K562 treated with DMSO at 1 percent for 4 hours (cell line): ENCODE results near the gene KLHL36. TPM values are rescaled to one million over a fixed set of nuclear protein-coding genes. Genes with fewer than 3 reads are reported as not detected.

Experiments used
- total RNA-seq: library from RNA; unstranded; fragments of 300-600 nt; gene quantifications from 2 replicates; pipeline ENCODE4 v1.2.3, GENCODE V29; 2022; ENCODE audit not compliant: insufficient read depth

KLHL36 gene
- total RNA-seq = 28.8 and 38.6 TPM in 2 replicates

GRCh38 chr16:84647828-84648594 is at the start of gene KLHL36:
KLHL36 (plus strand) TSS chr16:84648511; CDS start chr16:84650868, 2,357 bp downstream.

GRCh38 chr16:84617791-84618580 is 30.3 kb upstream of the KLHL36 start, which contains the start of gene COTL1:
COTL1 (minus strand) TSS chr16:84618078; CDS start chr16:84617914, 164 bp downstream.

GRCh38 chr16:84699712-84700445 is 51.6 kb downstream of the KLHL36 start, which contains the start of gene USP10:
USP10 (plus strand) TSS chr16:84700000; CDS start chr16:84700091, 91 bp downstream.

Other genes with a start within 250 kb of the KLHL36 start
- gene MEAK7, start 143.9 kb upstream of the KLHL36 start, total RNA-seq = 3.8 and 4.7 TPM in 2 replicates
- 115 and 117 TPM in 2 replicates for gene COTL1, start 30.4 kb upstream of the KLHL36 start, total RNA-seq
- 65.3 and 69.0 TPM in 2 replicates for gene USP10, start 51.5 kb downstream of the KLHL36 start, total RNA-seq
- 0.40 TPM in 1 of 2 replicates, not detected in the other for gene CRISPLD2, start 171.5 kb downstream of the KLHL36 start, total RNA-seq